DMS153 treated with DMSO at 0.1 percent for 48 hours (cell line): ENCODE results near the gene TEX54.

Experiments used
- DNase-seq: peaks from one replicate; lab custom pipeline; 2025; ENCODE audit not compliant: unreplicated experiment; lab: John Stamatoyannopoulos, UW

Gene TEX54

DNA sequence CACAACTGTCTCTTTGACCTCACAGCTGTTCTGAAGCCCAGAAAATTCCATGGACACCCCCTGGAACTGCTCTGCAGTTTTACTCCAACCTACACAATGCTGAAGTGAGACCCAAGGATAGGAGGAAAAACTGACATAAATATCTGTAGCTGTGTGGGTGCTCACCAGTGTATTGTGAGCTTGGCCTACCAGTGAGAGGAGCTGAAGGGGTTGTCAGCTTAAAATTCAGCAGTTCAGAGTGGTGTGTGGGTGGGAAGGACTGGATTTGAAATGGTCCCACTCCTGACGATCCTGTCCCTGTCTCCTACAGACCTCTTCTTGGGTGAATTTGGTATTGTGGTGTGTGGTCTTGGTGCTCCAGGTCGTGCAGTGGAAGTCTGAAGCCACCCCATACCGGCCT, 43.1 kb downstream of the TEX54 start:
- no peak for DNase-seq

DNA sequence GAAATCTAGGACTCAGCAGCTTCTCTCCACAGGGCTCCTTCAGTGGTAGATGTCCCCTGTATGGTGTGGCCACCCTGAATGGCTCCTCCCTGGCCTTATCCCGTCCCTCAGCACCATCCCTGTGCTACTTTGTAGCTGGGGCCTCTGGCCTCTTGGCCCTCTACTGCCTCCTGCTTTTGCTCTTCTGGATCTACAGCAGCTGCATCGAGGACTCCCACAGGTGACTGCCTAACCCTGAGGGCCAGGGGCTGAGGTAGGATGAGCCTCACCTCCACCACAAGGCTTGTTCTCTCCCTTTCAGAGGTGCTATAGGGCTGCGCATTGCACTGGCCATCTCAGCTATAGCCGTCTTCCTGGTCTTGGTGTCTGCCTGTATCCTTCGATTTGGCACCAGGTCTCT, 43.6 kb downstream of the TEX54 start:
- no peak for DNase-seq

DNA sequence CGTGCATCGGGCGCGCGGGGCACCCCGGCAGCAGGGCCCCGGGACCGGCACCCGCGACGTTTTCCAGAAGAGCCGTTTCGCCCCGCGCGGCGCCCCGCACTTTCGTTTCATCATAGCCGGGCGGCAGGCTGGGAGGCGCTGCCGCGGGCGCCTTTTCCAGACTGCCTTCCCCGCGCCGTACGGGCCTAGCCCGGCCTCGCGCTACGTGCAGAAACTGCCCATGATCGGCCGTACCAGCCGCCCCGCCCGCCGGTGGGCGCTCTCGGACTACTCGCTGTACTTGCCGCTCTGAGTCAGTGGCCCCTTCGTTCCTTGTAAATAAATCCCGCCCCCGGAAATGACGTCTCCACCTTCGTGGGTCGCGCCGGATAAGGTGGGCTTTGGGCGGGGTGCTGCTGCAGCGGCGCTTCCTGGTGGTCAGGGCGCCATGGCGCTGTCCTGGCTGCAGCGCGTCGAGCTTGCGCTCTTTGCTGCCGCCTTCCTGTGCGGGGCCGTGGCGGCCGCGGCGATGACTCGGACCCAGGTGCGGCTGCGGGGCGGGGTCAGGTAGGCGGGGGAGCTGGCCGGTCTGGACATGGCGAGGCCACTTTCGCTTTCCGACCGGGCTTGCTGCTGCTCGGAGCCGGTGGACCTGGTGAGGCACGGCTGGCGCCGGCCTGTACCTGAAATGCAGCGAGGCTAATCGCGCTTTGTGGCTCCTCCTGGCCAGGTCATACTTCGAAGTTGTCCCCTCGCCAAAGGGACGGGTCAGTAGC, 45.5 kb downstream of the TEX54 start, which contains the start of gene TMEM179B:
TMEM179B (plus strand) TSS at position 398 of the 755 bp plus-strand sequence; CDS start at position 428, 30 bp downstream.
- DNase-seq, result peak; percentile 80

DNA sequence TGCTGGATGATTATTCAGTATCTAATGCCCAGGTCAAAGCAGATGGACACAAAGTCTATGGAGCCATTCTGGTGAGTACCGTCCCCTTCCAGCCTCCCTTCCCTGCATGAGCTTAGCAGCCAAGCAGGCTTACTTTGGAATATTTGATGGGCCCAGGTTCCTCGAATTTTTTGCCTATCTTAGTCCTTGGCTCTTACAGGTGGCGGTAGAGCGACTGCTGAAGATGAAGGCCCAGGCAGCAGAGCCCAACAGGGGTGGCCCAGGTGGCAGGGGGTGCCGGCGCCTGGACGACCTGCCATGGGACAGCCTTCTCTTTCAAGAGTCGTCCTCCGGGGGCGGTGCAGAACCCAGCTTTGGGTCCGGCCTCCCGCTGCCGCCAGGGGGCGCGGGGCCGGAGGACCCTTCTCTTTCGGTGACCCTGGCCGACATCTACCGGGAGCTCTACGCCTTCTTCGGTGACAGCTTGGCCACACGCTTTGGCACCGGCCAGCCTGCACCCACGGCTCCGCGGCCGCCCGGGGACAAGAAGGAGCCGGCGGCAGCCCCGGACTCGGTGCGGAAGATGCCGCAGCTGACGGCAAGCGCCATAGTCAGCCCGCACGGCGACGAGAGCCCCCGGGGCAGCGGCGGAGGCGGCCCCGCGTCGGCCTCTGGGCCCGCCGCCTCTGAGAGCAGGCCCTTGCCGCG, 46.2 kb downstream of the TEX54 start:
- DNase-seq, result peak; percentile 58

DNA sequence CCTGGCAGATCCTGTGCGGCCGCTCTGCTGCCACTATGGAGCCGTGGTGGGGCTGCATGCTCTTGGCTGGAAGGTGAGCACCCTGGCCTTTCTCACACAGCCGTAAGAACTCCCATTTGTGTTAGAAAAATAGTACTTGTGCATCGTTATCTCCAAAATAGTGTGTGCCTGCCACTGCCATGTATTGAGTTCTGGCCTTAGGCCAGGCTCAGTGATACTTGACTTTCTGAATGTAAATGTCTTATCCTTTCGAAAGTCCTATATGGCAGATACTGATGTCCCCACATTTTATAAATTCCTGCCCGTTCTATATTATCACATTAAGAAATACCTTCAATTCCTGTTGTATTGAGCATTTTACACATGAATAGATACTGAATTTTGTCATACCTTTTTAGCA, 49.9 kb downstream of the TEX54 start:
- no peak for DNase-seq
